CD4-positive, alpha-beta T cell treated with Interleukin-2 at 100 ng/mL for 4 hours (primary cell): ENCODE data around the gene RNU4-1.
"Not testable (repeated sequence)": the region's sequence is repeated elsewhere in the genome, so short reads cannot be mapped to it uniquely, and the experiment has no call there.

Experiments used
- DNase-seq: peaks from one replicate; pipeline ENCODE4 v3.0.0-alpha.2; 2020; ENCODE audit warnings: low spot score

RNU4-1 gene

DNA sequence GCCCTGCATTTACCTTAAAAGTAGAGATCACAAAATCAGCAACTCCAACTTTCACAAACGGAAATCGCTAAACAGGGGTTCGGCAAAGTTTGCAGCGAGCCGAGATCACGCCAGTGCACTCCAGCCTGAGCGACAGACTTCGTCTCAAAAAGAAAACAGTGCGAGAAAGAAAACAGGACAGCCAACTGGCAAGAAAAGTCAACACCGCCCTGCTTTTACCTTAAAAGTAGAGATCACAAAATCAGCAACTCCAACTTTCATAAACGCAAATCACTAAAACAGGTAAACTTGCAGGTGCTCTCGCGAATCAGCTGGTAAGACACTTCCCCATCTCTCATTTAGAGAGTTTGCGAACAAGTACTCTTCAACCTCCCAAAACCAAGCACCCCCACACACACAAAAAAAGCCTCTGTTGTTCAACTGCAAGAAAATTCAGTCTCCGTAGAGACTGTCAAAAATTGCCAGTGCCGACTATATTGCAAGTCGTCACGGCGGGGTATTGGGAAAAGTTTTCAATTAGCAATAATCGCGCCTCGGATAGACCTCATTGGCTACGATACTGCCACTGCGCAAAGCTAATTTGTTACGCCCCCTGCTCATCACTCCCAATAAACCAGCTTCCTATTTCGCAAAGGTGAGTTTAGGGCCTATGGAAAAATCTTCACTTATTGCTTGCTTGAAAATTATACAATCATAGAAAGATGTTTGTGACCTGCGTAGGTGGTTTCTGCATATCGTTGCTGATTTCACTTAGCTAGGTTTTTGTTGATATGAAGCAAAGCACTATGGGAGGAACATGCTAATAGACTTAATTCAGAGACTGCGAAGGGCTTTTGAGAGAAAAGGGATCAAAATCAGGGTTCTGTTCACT, at the start of gene RNU4-1:
TSS of gene RNU4-1 (minus strand) at position 577 of the 871 bp plus-strand sequence.
- DNase-seq, result peak; percentile 84

DNA sequence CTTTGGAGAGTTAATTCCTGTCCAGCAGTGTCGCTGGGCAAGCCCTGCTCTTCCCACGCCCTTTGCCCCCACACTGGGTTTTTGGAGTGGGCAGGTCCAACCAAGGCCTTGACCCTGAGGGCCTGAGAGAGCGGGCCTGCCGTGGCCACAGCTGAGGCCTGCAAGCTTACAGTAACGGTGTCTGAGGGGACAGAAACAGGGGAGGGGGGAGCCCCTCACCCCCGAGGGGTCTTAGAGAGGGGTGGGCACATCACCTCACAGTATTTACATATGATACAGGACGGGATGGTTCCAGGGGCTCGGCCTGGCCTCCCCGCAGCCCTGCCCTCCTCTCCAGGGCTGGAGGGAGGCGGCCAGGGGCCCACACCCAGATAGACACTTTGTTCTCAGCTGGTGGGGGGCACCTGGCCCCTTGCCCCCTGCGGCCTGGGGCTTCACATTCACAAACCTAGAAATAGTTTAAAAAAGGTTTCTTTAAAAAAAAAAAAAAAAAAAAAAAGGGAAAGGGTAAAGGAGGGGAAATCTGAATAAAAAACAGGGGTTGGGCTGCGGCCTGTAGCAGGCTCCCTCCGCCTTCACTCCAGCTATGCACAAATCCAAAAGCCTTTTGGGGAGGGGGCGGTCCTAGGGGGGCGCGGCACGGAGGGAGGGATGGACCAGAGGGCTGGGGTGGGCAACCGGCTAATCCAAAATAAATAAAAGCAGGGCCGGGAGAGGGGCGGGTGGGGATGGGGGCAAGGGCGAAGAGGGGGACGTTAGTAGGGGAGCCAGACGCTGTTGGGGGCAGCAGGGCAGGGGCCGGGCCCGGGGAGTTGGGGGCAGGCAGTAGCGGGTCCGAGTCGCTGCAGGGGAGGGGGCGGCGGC, 49.4 kb upstream of the RNU4-1 start:
- no peak for DNase-seq

DNA sequence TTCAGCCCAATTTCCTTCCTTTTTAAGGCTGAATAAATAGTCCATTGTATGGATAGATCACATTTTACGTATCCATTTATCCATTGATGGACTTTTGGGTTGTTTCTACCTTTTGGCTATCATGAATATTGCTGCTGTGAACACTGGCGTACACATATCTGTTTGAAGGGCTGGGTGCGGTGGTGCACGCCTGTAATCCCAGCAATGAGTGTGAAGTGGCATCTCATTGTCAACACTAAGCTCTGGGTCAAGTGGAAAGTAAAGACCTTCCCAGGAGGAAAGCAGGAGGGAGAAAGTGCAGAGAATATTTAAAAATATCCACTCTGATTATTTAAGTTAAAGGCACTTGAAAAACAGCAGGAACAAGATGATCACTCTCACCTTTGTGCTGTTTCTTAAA, 46.2 kb upstream of the RNU4-1 start:
- no peak for DNase-seq

DNA sequence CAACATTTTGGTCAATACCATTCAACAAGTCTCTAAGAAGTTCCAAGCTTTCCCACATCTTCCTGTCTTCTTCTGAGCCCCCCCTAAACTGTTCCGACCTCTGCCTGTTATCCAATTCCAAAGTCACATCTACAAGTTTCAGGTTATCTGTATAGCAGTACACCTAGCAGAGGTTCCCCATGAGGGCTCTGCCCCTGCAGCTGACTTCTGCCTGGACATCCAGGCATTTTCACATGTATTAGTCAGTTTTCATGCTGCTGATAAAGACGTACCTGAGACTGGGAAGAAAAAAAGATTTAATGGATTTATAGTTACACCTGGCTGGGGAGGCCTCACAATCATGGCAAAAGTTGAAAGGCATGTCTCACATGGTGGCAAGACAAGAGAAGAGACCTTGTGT, 44.7 kb upstream of the RNU4-1 start:
- no peak for DNase-seq

DNA sequence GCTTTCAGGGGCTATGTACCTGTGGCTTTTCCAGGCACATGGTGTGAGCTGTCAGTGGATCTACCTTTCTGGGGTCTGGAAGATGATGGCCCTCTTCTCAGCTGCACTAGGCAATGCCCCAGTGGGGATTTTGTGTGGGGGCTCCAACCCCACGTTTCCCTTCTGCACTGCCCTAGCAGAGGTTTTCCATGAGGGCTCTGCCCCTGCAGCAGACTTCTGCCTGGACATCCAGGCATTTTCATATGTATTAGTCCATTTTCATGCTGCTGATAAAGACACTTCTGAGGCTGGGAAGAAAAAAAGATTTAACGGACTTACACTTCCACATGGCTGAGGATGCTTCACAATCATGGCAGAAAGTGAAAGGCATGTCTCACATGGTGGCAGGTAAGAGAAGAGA, 43.4 kb upstream of the RNU4-1 start:
- not testable (repeated sequence) for DNase-seq

DNA sequence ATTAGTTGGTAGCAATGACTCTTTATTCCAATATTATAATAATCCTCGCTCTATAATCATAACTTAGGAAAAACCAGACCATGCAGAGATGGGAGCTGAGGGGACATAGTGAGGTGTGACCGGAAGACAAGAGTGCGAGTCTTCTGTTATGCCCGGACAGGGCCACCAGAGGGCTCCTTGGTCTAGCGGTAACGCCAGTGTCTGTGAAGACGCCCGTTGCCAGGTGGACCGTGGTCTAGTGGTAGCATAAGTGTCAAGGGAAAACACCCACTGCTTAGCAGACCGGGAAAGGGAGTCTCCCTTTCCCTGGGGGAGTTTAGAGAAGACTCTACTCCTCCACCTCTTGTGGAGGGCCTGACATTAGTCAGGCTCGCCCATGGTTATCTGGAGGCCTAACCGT, 42.4 kb upstream of the RNU4-1 start:
- DNase-seq, result peak; percentile 5

DNA sequence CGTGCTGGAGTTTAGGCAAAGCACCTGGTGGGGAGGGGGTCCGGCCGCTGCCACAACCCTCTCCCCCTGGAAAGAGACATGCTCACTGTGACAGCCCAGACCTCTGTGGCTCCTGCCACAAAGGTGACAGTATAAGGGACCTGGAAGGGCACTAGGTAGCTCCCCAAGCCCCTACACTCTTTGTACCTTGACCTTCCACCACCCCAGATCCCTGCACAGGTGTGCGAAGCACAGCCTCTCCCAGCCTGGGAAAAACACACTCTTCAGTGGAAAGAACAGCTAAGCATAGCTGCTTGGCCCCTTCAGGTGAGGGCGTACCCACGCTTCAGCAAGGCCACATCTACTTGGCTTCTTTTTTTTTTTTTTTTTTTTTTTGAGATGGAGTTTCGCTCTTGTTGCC, 39.5 kb upstream of the RNU4-1 start:
- no peak for DNase-seq

DNA sequence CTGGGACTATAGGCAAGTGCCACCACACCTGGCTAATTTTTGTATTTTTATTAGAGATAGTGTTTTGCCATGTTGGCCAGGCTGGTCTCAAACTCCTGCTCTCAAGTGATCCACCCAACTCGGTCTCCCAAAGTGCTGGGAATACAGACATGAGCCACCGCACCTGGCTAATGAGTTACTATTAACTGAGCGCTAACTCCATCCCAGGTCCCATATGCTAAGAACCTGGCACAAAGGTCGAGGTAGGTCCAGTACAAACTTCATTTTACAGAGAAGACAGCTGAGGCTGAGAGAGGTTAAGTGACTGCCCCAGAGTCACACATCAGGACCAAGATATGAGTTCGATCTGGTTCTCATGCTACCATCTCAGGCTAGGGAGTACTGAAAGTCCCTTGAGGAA, 39.0 kb upstream of the RNU4-1 start:
- DNase-seq, result no peak

DNA sequence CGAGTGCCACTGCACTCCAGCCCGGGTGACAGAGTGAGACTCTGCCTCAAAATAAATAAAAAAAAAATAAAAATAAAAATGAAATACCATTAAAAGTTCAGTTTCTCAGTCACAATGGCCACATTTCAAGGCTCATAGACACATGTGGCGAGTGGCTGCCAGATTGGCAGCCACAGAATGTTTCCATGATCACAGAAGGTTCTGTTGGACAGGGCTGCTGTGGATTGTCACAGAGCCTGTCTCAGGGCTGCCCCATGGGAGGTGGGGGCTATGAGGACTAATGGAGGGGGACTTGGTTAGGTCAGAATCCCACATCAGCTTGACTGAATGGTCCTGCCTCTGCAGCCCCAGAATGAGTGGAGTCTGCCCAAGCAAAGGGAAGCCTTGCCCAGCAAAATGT, 38.4 kb upstream of the RNU4-1 start:
- DNase-seq, result no peak

DNA sequence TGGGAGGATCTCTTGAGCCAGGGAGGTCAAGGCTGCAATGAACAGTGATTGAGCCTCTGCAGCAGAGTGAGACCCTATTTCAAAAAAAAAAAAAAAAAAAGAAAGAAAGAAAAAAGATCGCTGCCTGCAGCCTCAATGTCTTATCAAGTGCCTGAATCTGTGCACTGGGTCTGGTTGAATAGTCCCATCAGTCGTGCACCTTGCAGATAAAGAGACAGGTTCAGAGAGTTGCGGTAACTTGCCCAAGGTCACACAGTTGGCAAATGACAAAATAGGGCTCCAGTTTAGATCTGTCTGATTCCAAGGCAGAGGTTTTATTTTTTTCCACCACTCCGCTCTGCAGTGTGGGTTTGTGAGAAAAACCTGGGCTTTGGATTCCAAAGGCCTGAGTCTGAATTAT, 35.2 kb upstream of the RNU4-1 start:
- no peak for DNase-seq

DNA sequence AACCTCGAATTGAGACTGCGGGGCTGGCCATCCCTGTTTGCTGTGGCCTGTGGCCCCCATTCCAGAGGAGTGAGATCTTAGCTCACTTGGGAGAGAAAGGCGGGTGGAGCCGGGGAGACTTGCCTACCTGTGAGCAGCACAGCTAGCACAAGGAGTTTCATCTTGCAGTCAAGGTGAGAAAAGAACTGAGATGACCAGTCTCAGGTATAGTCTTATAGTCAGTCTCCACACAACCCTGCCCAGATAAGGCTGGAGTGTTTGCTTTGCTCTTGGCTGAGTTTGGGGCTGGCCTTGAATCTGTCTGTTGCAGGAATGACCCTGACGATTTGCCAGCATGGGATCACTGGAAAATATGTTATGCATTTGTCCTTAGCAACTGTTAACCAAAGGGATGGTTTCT, 34.6 kb upstream of the RNU4-1 start, which contains the start of gene PLA2G1B:
TSS of gene PLA2G1B (minus strand) at position 187 of the 400 bp plus-strand sequence. CDS start at position 161, 26 bp downstream.
- DNase-seq, result no peak

DNA sequence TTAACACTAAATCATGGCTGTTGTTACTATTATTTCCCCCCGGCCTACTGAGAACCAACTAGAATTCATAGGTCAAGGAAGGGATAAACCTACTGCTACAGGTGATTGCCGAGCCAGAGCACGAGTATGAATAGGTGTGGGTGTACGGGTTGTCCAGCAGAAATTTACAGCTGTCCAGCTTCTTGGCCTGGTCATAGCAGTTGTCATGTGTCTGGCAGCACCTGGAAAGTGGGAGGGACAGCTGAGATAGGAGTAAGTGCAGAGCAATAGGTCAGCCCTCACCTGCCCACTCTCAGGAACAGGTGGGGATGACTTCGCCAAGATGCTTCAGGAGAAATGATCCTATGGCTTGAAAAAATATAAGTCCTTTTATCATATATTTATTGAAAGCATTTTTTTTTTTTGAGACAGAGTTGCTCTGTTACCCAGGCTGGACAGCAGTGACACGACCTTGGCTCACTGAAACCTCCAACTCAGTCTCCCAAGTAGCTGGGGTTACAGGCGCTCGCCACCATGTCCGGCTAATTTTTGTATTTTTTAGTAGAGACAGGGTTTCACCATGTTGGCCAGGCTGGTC, 31.9 kb upstream of the RNU4-1 start:
- no peak for DNase-seq

DNA sequence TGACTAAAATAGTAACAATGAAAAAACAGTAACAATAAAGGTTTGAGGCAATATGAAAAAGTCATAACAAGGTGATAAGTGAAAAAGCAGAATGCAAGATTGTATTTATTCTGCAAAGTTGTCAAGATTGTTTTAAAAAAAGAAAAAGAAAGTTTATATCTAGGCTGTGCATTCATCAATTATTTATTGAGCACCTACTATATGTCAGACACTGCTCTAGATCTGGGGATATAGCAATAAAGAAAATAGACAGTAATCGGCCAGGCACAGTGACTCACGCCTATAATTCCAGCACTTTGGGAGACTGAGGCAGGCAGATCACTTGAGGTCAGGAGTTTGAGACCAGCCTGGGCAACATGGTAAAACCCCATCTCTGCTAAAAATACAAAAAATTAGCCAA, 30.7 kb upstream of the RNU4-1 start:
- DNase-seq, result no peak

DNA sequence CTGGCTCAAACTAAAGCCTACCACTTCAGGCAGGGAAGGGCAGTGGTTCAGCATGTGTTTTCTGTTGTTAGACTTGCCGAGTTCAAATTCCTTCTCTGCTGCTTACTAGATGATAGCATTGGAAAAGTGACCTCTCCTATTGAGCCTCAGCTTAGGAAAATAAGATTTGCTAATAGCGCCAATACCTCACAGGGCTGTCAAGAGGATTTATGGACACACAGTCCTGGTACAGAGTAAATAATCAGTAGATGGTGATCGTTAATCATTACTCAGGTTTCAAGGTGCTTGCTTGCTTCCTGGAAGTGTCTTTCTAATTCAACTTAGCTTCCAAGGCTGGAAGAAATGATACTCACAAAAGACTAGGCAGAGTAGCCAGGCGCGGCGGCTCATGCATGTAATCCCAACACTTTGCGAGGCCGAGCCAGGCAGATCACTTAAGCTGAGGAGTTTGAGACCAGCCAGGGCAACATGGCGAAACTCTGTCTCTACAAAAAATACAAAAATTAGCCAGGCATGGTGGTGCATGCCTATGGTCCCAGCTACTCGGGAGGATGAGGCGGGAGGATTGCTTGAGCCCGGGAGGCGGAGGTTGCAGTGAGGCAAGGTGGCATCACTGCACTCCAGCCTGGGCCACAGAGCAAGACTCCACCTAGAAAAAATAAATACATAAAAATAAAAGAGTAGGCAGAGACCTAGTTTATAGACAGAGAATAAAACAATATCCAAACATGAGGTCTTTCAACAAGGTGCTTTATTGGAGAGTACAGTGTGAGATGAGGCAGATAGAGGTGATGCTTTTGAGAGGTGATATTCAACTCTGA, 28.6 kb upstream of the RNU4-1 start:
- no peak for DNase-seq

DNA sequence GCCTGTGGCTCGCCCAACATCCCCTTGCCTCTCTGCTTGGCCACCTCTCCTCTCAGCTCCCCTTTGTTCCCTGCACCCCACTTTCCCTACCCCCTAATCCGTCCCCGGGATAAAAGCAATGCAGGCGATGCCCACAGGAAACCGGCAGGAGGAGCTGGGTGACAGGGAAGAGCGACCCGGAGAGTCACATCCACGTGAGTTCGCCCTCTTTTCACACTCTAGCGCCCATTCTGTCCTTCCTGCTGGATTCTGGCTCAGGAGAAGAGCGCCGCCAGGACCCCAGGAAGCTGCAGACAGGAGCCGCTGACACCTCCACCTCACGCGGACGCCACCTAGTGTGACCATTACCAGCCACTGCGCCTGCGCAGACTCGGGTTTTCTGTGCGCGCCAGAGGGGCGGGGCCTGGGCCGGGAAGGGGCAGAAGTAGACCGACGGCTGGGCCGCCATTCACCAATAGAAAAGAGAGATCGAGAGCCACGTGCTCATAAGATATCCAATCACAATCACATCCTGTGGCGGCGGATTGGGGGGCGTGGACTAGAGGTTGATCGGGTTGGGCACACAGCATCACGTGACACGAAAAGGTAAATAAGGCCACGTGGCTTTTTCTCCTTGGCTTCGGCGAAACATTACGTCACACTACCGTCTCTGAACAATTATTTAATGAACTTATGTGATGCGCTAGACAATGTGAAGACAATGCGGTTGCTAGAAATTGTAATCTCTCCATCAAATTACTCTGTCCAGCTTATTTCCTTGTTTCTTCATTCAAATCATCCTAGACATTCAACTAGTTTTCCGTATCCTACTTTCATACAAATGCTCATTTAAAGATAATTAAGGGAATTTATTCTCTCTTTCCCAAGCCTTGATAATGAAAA, 24.4 kb upstream of the RNU4-1 start:
- DNase-seq, result peak; percentile 100

DNA sequence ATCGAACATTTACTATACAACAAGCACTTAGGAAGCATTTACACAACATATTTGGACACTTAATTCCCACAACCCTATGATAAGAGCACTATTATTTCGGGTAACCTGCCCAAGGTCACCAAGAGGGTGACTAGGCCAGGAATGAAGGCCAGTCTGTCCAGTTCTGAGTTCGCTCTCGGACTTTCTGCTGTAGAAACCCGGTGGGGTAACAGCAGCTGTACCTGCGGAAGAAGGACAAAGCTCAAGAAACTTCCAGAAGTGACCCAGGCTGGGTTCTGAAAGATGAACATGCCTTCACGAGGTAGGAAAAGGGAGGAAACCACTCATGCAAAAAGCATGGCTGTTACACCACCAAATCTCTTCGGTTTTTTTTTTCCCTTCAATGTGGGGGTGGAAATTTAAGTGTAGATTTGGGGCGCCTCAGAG, 23.8 kb upstream of the RNU4-1 start:
- DNase-seq, result no peak

DNA sequence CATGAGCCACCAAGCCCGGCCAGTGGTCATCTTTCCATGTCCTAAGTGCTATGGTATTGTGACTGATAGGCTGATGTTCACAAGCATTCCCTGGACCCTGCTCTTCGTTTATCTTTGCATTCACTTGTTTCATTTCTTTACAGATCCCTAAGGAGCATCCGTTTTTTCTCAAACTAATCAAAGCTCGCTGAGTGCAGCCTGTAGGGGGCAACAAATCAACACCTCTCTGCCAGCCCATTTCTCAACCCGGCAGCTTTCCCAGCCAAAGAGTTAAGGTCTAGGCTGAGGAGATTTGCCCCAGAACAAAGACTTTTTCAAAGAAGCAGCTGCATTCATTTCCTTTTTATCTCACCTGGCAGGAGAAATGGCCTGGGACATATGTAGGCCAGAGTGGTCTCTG, 21.2 kb upstream of the RNU4-1 start:
- no peak for DNase-seq

DNA sequence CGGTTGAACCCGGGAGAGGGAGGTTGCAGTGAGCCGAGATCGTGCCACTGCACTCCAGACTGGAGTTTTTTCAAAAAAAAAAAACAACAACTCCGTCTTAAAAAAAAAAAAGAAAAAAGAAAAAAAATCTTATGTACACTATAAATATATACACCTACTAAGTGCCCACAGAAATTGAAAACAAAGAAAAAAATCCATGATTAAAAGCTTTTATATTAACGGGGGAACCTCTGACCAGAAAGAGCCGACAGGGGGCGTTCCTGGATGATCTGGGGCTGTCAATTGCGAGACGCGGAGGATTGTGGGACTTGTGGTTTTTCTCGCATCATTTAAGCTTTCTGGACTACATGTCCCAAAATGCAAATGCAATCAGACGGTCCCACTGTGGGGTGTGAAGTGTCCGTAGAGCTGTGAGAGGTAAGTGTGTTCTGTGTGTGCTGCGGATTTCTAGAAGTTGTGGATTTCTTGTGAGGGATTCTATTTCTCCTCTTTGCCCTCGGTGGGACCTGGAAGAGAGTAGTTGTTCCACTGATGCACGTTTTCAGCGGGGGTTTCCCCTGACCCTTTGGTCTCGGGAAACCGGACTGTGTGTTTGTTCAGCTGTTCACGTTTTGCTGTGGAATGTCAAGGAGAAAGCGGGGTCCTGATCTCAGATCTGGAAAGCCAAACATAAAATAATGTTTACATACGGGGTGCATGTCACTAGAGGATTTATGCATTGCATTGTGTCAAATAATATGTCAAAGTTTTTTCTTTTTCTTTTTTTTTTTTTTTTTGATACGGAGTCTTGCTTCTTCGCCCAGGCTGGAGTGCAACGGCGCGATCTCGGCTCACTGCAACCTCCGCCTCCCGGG, 9.2 kb upstream of the RNU4-1 start, which contains the start of gene SIRT4:
TSS of gene SIRT4 (plus strand) at position 360 of the 854 bp plus-strand sequence. CDS start 1,241 bp downstream, outside the sequence.
- DNase-seq, result peak; percentile 92

DNA sequence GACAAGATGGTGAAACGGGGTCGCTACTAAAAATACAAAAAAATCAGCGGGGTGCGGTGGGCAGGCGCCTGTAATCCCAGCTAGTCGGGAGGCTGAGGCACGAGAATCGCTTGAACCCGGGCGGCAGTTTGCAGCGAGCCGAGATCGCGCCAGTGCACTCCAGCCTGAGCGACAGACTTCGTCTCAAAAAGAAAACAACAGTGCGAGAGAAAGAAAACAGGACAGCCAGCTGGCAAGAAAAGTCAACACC, 701 bp downstream of the RNU4-1 start:
- no peak for DNase-seq
